Effector CD8-positive, alpha-beta T cell (primary cell): ENCODE data around the gene PCDH9.
"Not testable (repeated sequence)": the region's sequence is repeated elsewhere in the genome, so short reads cannot be mapped to it uniquely, and the experiment has no call there.

Experiments
- DNase-seq: peaks from one replicate; lab custom pipeline; 2025; lab: John Stamatoyannopoulos, UW

Gene PCDH9

DNA sequence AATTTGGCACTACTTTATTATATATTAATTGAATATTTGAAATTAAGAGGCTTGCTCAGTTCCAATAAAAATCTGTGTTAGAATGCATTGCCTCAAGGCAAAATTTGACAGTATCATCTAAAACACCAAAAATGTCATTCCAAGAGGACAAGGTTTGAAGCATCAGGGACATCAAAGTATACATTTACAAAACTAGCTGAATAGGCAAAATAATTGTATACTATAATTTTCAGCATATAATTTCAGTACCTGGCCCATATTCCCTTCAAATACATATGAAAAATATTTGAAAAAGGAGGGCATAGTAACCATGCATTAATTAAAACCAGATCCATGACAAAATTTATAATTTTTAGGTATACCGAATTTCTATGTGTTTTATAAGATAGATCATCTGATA lies 963.8 kb downstream of the PCDH9 start:
- no peak for DNase-seq

DNA sequence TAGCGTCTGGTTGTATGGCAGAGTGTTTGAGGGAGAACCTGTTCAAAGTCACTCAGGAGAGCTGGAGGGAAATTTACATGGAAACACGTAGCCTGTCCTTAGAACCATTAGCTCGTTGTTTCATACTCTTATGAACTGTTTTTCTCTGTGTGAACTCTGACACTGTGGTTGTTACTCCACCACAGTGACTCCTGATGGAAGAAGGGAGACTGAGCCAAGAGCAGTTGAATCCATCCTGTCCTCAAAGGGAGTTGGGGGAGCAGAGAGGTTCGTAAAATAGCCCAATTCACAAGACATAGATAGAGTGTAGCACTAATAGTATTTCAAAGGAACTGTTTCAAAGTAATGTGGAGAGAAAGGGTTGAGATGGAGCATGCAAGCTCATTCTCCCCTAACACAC lies 964.8 kb downstream of the PCDH9 start:
- no peak for DNase-seq

- DNase-seq, result no peak
Measured at GRCh38 chr13:66264971-66265370, 965.2 kb downstream of the PCDH9 start.

DNA sequence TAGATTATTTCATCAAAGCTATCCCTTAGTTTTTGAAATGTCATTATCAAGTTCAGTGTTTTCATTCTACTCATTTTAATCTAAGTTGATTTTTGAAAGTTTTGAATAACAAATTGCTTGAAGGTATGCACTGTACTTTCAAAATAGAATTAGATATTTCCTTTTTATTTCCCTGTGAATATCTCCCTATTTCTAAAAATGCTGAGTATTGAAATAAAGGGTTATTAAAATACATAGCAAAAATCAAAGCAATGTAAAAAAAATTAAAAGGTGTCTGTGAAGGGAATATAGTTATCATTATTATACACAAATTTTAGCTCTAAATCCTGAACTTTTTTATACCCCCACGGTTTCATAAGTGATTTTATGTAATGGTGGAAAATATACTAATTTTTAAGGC lies 967.8 kb downstream of the PCDH9 start:
- no peak for DNase-seq

GRCh38 chr13:66259426-66259825 lies 970.7 kb downstream of the PCDH9 start:
- not testable (repeated sequence) for DNase-seq
